Endothelial cell of umbilical vein (primary cell): ENCODE data around the gene ARFIP1. TPM values are rescaled to one million over a fixed set of nuclear protein-coding genes. Genes with fewer than 3 reads are reported as not detected.
A peak's percentile ranks its signal among the peaks of the same experiment; 100 is the strongest.

Experiments
- Bru-seq: library from RNA; stranded (reverse); fragments of 400-500 nt; gene quantifications from one replicate; lab custom pipeline; 2021; lab: Mats Ljungman, UMichigan
- BruChase-seq, 2 experiments: library from RNA; stranded (reverse); fragments of 400-500 nt; gene quantifications; one replicate each; lab custom pipeline; 2021; lab: Mats Ljungman, UMichigan
- BruUV-seq: library from RNA; stranded (reverse); fragments of 400-500 nt; replicated peaks from 2 replicates; lab custom pipeline; 2021; lab: Mats Ljungman, UMichigan
- CTCF ChIA-PET: fragments of 300-600, 350-600 bp; sonication (Branson Sonifier 250); formaldehyde crosslinking; loops from one replicate; lab custom pipeline; 2021; ENCODE audit warnings: antibody characterized with exemption, inconsistent platforms; lab: Charles Lee
- POLR2A ChIA-PET: fragments of 300-600, 350-600 bp; sonication (Branson Sonifier 250); formaldehyde crosslinking; loops from one replicate; lab custom pipeline; 2021; ENCODE audit warnings: antibody characterized with exemption, inconsistent platforms; lab: Charles Lee
- DNase-seq: peaks from one replicate; pipeline ENCODE4 v3.0.0-alpha.2; 2011; ENCODE audit warnings: low read depth, low spot score
- FAIRE-seq: peaks from 2 replicates; lab custom pipeline; 2011; peaks lifted over from hg19 to GRCh38; lab: Jason Lieb, UNC
- H2AFZ ChIP-seq: 2 replicates; pipeline ENCODE4 v1.6.0; 2012; ENCODE audit warnings: low read depth, low read length, control low read depth, inconsistent platforms
- H3K27ac ChIP-seq: 2 replicates; pipeline ENCODE4 v1.5.1; 2011; ENCODE audit warnings: low read depth, mild to moderate bottlenecking, control low read depth, low read length, moderate library complexity; ENCODE audit not compliant: insufficient read depth
- H3K27me3 ChIP-seq, 2 experiments: 2 replicates each; pipeline versions ENCODE4 v1.6.0 to v1.6.1; 2011; ENCODE audit warnings: low read length in 2 of 2, mixed read lengths in 1 of 2; ENCODE audit not compliant: control insufficient read depth in 2 of 2, insufficient read depth in 2 of 2
- H3K36me3 ChIP-seq, 2 experiments: 2 replicates in 1 of 2; 3 replicates in 1 of 2; pipeline ENCODE4 v1.5.1; 2011; ENCODE audit warnings: low read length in 2 of 2, mild to moderate bottlenecking in 1 of 2, moderate library complexity in 1 of 2; ENCODE audit not compliant: control insufficient read depth in 2 of 2, insufficient read depth in 2 of 2; ENCODE audit errors: extremely low read depth in 1 of 2
- H3K4me1 ChIP-seq: 3 replicates; pipeline ENCODE4 v1.5.1; 2011; ENCODE audit warnings: mild to moderate bottlenecking, low read length; ENCODE audit not compliant: control insufficient read depth, insufficient read depth; ENCODE audit errors: extremely low read depth
- H3K4me2 ChIP-seq: 2 replicates; pipeline ENCODE4 v1.6.1; 2011; ENCODE audit warnings: low read length, control low read depth, mixed read lengths; ENCODE audit not compliant: insufficient read depth
- H3K4me3 ChIP-seq, 3 experiments: fragments of 200-600 bp in 1 of 3; sonication (generic), shearing (Covaris generic) in 1 of 3; replicated peaks in 1 of 3; 2 replicates each; pipeline ENCODE4 v1.5.1; 2011 to 2016; ENCODE audit warnings: control low read depth in 3 of 3, low read length in 3 of 3, mild to moderate bottlenecking in 2 of 3, inconsistent platforms in 1 of 3, low read depth in 1 of 3, moderate library complexity in 1 of 3; ENCODE audit not compliant: insufficient read depth in 1 of 3
- H3K79me2 ChIP-seq: 2 replicates; pipeline ENCODE4 v1.6.0; 2012; ENCODE audit warnings: low read length, inconsistent platforms; ENCODE audit not compliant: control insufficient read depth, insufficient read depth
- H3K9ac ChIP-seq: replicated peaks from 2 replicates; pipeline ENCODE3; 2011; ENCODE audit warnings: low read length, control low read depth; ENCODE audit not compliant: insufficient read depth; ENCODE audit errors: extremely low read depth
- H3K9me1 ChIP-seq: replicated peaks from 3 replicates; pipeline ENCODE4 v1.6.0; 2011; ENCODE audit warnings: mild to moderate bottlenecking, low read length; ENCODE audit not compliant: control insufficient read depth, insufficient read depth; ENCODE audit errors: extremely low read depth
- H3K9me3 ChIP-seq: replicated peaks from 2 replicates; pipeline ENCODE4 v1.5.1; 2012; ENCODE audit warnings: low read length, inconsistent platforms; ENCODE audit not compliant: control insufficient read depth, insufficient read depth
- H4K20me1 ChIP-seq: replicated peaks from 2 replicates; pipeline ENCODE3; 2011; ENCODE audit warnings: mild to moderate bottlenecking, low read length; ENCODE audit not compliant: control insufficient read depth, insufficient read depth; ENCODE audit errors: extremely low read depth
- EZH2 ChIP-seq: IDR thresholded peaks from 2 replicates; pipeline ENCODE4 v1.6.1; 2012; ENCODE audit warnings: borderline replicate concordance, low read depth, mild to moderate bottlenecking, moderate library complexity, low read length, inconsistent platforms; ENCODE audit not compliant: severe bottlenecking
- FOS ChIP-seq: IDR thresholded peaks from 2 replicates; pipeline ENCODE4 v1.6.1; 2011; ENCODE audit warnings: mild to moderate bottlenecking, low read length, moderate library complexity, borderline replicate concordance; ENCODE audit not compliant: insufficient read depth
- GATA2 ChIP-seq: IDR thresholded peaks from 2 replicates; pipeline ENCODE4 v1.7.0; 2011; ENCODE audit warnings: low read depth, mild to moderate bottlenecking, moderate library complexity, mixed read lengths, low read length; ENCODE audit not compliant: insufficient read length, insufficient read depth
- JUN ChIP-seq: IDR thresholded peaks from 2 replicates; pipeline ENCODE4 v1.6.1; 2011; ENCODE audit warnings: borderline replicate concordance, low read depth; ENCODE audit not compliant: insufficient read length, insufficient read depth
- MYC ChIP-seq: IDR thresholded peaks from one replicate; pipeline ENCODE4 v1.6.1; 2011; ENCODE audit warnings: mild to moderate bottlenecking, low read depth, low read length
- POLR2A ChIP-seq: IDR thresholded peaks from 2 replicates; pipeline ENCODE4 v1.6.1; 2012; ENCODE audit warnings: low read depth, mild to moderate bottlenecking, control low read depth, low read length
- POLR2AphosphoS5 ChIP-seq: IDR thresholded peaks from 2 replicates; pipeline ENCODE4 v1.6.1; 2012; ENCODE audit warnings: low read depth, mild to moderate bottlenecking, control low read depth, low read length, moderate library complexity; ENCODE audit not compliant: insufficient read depth
- dilution Hi-C: fragments of 300-500 bp; cut with MboI; formaldehyde crosslinking; loops from one replicate; pipeline ENCODE4 v1.15.0; 2019; ENCODE audit warnings: low sequenced_read_pairs; ENCODE audit not compliant: extremely low pct_ligation_motif_present
- intact Hi-C: fragments of 100-400 bp; cut with micrococcal nuclease; formaldehyde crosslinking; loops from one replicate; pipeline ENCODE4 v1.10.0; 2022
- long read RNA-seq: library from polyadenylated mRNA; stranded (forward); transcript quantifications from one replicate; pipeline ENCODE4 v2.0.0, GENCODE V29; 2021
- polyA minus RNA-seq, 3 experiments: library from RNA; depleted of rRNA, polyadenylated mRNA; stranded (reverse); fragments of >200 nt; gene quantifications; 1 replicate in 1 of 3; 2 replicates in 2 of 3; pipeline ENCODE4 v1.2.3, GENCODE V29; 2011
- polyA plus RNA-seq, 4 experiments: library from polyadenylated mRNA; depleted of rRNA in 3 of 4; stranded (reverse) in 3 of 4; unstranded in 1 of 4; fragments of >200 nt; gene quantifications; 2 replicates each; pipeline versions ENCODE4 v1.2.1 to v1.2.3, GENCODE V29; 2011 to 2012; ENCODE audit warnings: missing spikeins in 1 of 4
- total RNA-seq: library from RNA; stranded (reverse); gene quantifications from 2 replicates; pipeline ENCODE4 v1.2.3, GENCODE V29; 2021
- TF ChIP-seq, protein P1 (sequence below): IDR thresholded peaks from 2 replicates; pipeline ENCODE4 v1.6.1; 2011; ENCODE audit not compliant: insufficient read depth, insufficient read length
- TF ChIP-seq, protein P2 (sequence below), 2 donors: IDR thresholded peaks; 1 replicate in 1 of 2; 2 replicates in 1 of 2; pipeline ENCODE4 v1.5.1; 2011; ENCODE audit warnings: low read length in 2 of 2, mild to moderate bottlenecking in 2 of 2, moderate library complexity in 2 of 2, control low read depth in 1 of 2, inconsistent platforms in 1 of 2, low read depth in 1 of 2; ENCODE audit not compliant: insufficient read depth in 1 of 2; ENCODE audit errors: extremely low read depth in 1 of 2

ARFIP1 gene, protein sequence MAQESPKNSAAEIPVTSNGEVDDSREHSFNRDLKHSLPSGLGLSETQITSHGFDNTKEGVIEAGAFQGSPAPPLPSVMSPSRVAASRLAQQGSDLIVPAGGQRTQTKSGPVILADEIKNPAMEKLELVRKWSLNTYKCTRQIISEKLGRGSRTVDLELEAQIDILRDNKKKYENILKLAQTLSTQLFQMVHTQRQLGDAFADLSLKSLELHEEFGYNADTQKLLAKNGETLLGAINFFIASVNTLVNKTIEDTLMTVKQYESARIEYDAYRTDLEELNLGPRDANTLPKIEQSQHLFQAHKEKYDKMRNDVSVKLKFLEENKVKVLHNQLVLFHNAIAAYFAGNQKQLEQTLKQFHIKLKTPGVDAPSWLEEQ
- total RNA-seq (24.2 and 24.6 TPM in 2 replicates), polyA plus RNA-seq (7.1 and 10.0 TPM in 2 replicates), polyA minus RNA-seq (7.8 and 13.8 TPM in 2 replicates), Bru-seq, nascent RNA (percentile 79 among the genes with signal in this experiment), BruChase-seq, experiment 1, labeled RNA remaining after a 6-hour chase (percentile 66 among the genes with signal in this experiment), BruChase-seq, experiment 2, labeled RNA remaining after a 2-hour chase (percentile 67 among the genes with signal in this experiment)
- polyA plus RNA-seq (2011; cell fraction: cytosol; rRNA removed) = 10.8 and 11.4 TPM in 2 replicates
- polyA plus RNA-seq (2011; cell fraction: nucleus; rRNA removed) = 13.2 and 16.3 TPM in 2 replicates
- polyA plus RNA-seq (2012) = 10.6 and 18.4 TPM in 2 replicates
- 8.3 TPM for polyA minus RNA-seq (2011; cell fraction: cytosol; rRNA and poly(A)+ RNA removed)
- polyA minus RNA-seq (2011; cell fraction: nucleus; rRNA and poly(A)+ RNA removed) = 22.8 and 25.1 TPM in 2 replicates
- long read RNA-seq, transcript ARFIP1-205 (9 exons, 3,424 nt) = minor isoform, 6 of 57 reads
- long read RNA-seq, transcript ARFIP1-201 (9 exons, 3,111 nt) = major isoform, 19 of 57 reads
- long read RNA-seq, transcript ARFIP1-202 (8 exons, 1,302 nt) = minor isoform, 13 of 57 reads
- long read RNA-seq, partial matches to known transcripts = 6 of 57 reads
- long read RNA-seq, other reads (novel, unspliced or antisense) = 8 of 57 reads

DNA sequence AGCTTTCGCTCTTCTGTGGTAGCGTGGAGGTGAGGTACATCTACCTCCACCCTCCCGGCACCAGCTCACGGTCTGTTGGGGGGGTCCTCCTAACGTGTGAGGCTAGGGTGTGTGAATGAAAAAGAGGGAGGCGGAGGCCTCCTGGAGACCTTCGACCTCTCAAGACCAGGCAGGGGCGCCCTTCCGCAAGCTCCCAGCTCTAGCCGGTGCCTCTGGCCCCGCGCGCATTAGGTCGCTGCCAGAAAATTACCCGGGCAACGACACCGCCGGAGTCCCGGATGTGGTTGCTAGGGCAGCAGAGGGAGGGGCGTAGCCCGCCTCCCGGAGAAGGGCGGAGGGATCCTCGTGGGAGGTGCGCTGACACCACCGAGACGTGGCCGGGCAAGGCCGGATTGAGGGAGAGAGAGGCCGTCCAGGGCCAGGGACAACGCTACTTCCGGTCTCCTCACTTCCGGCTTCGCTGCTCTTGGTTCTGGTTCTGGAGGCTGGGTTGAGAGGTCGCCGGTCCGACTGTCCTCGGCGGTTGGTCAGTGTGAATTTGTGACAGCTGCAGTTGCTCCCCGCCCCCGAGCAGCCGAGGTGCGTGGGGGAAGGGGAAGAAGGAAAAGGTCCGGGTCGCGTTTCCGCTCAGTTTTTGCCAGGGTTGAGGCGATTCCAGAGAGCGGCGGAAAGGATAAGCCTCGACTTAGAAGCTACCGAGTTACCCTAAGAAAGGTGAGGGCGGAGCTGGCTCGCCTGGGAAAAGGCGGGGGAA, at the start of gene ARFIP1, which contains the start of gene TIGD4:
Gene ARFIP1 (plus strand): TSS at position 442 of the 754 bp plus-strand sequence. CDS start 49,680 bp downstream, outside the sequence.
Gene TIGD4 (minus strand): TSS at position 218 of the 754 bp plus-strand sequence. CDS start 8,726 bp downstream, outside the sequence.
- peak; percentile 96 for FAIRE-seq
- intact Hi-C loops = loop anchor here (1.0 to 5.0 kb wide), 4 partner anchors 98 to 349 kb away; partner anchors contain the start of gene FBXW7
- Histone ChIP-seq H3K9me1 (no peaks in the 10 kb centered on the region), H3K27ac (peak within 1 kb of the TSS; percentile 56), H2AFZ (peak within 1 kb of the TSS; percentile 94), H3K9ac (peak within 1 kb of the TSS; percentile 68), H4K20me1 (peaks cover 4% of the 10 kb centered on the region), H3K36me3 (no peaks in the 10 kb centered on the region), H3K27me3 (peaks cover 0 to 11% of the 10 kb centered on the region in 2 experiments), H3K9me3 (no peaks in the 10 kb centered on the region), H3K4me2 (peak within 1 kb of the TSS; percentile 70), H3K79me2 (peaks cover 36% of the 10 kb centered on the region), H3K4me3 (peak within 1 kb of the TSS; percentile 67 to 76 (median 74)), H3K4me1 (peaks cover 21% of the 10 kb centered on the region)
- dilution Hi-C loops = no loop called here
- DNase-seq = peak; percentile 96
- TF ChIP-seq GATA2 (no peak), POLR2A (peak; percentile 62), JUN (no peak), MYC (peak; percentile 19), FOS (no peak), POLR2AphosphoS5 (peak; percentile 72), EZH2 (no peak)
- TF ChIP-seq, protein P1, sequence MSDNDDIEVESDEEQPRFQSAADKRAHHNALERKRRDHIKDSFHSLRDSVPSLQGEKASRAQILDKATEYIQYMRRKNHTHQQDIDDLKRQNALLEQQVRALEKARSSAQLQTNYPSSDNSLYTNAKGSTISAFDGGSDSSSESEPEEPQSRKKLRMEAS = peak; percentile 60
- TF ChIP-seq, protein P2, sequence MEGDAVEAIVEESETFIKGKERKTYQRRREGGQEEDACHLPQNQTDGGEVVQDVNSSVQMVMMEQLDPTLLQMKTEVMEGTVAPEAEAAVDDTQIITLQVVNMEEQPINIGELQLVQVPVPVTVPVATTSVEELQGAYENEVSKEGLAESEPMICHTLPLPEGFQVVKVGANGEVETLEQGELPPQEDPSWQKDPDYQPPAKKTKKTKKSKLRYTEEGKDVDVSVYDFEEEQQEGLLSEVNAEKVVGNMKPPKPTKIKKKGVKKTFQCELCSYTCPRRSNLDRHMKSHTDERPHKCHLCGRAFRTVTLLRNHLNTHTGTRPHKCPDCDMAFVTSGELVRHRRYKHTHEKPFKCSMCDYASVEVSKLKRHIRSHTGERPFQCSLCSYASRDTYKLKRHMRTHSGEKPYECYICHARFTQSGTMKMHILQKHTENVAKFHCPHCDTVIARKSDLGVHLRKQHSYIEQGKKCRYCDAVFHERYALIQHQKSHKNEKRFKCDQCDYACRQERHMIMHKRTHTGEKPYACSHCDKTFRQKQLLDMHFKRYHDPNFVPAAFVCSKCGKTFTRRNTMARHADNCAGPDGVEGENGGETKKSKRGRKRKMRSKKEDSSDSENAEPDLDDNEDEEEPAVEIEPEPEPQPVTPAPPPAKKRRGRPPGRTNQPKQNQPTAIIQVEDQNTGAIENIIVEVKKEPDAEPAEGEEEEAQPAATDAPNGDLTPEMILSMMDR (IDR thresholded peaks at IDR 0.05; ENCODE audit: extremely low read depth in 1 of 2, insufficient read depth in 1 of 2, low read depth in 1 of 2, low read length in 2 of 2) = peak in 1 of 2 donors; percentile 4
- no TSS peak for BruUV-seq
- ChIA-PET POLR2A (no interaction called here), CTCF (interaction anchor here (1.0 to 1.9 kb wide), 8 partner anchors 9 to 347 kb away, joined by 3 to 8 read pairs (median 5); partner anchors contain the start of gene TMEM154)
